Measurements from ENCODE around the gene MOV10.

GRCh38 chr1:112643080-112643479 lies 31.4 kb upstream of the MOV10 start:
- no peak for TF ChIP-seq CTCF (IDR thresholded peaks at IDR 0.05)
- no peak for TF ChIP-seq EZH2 (IDR thresholded peaks at IDR 0.05; ENCODE audit: borderline replicate concordance, insufficient read depth, low read depth, low read length, poor library complexity, severe bottlenecking)
